NCI-H82 treated with DMSO at 0.1 percent for 48 hours (cell line): Measurements from ENCODE around the gene PLA2G4F.
A peak's percentile ranks its signal among the peaks of the same experiment; 100 is the strongest.

ENCODE experiments used
- DNase-seq: peaks from one replicate; lab custom pipeline; 2025; ENCODE audit not compliant: unreplicated experiment; lab: John Stamatoyannopoulos, UW

Gene PLA2G4F

DNA sequence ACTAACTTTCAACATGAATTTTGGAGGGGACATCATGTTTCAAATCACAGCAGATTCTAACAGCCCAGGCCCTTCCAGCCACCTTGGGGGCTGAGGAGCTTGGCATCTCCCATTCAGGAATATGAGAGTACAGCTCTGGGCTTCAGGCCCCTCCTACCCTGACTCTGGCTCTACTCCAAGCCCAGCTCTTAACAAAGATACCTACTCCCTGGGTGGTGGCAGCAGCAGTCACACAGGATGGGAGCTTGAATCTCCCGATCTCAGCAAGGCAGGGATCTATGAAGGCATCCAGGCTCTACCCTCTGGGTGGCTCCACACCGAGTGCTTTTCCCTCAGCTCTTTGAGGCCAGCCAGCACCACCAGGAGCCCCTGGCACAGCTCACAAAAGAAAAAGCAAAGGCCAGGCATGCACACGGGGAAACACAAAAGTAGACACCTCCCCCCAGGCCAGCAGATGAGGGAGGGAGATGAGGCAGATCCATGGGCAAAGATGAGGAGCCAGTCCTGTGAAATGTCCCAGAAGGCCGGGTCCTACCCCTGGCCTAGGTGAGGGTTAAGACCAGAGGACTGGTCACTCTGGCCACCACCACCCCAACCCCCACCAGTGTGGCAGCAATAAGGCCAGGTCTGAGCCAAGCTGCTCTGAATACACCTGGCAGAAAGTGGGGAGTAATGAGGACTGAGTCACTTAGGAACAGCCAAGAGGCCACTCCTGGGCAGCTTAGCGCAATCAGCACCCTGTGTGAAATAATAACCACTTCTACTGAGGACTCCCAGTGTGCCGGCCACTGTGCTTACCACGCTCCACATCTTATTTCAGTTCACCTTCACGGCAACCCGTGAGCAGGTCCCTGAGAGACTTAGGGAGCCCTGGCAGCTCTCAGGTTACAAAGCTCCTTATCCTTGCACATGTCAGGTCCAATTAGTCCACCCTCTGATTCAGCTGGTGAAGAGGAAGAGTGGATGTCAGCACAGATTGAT is 24.3 kb downstream of the PLA2G4F start:
- DNase-seq, result peak; percentile 96

DNA sequence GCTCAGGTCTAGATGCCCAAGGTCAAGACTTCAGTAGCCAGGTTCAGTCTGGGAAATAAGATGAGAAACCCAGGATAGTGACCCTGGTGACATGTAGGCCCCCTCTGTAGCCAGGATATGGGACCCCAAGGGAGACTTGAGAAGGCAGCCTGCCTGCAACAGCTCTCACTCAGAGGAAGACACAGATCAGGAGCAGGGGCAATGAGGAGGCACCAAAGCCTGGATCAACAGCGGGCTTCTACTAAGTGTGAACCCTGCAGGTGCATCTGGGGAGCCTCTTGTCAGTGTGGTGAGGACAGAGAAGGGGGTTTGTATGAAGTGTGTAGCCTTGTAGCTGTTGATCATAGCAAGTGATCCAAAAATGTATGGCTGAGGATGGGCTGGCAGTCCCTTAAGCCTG is 25.4 kb downstream of the PLA2G4F start:
- DNase-seq, result no peak

DNA sequence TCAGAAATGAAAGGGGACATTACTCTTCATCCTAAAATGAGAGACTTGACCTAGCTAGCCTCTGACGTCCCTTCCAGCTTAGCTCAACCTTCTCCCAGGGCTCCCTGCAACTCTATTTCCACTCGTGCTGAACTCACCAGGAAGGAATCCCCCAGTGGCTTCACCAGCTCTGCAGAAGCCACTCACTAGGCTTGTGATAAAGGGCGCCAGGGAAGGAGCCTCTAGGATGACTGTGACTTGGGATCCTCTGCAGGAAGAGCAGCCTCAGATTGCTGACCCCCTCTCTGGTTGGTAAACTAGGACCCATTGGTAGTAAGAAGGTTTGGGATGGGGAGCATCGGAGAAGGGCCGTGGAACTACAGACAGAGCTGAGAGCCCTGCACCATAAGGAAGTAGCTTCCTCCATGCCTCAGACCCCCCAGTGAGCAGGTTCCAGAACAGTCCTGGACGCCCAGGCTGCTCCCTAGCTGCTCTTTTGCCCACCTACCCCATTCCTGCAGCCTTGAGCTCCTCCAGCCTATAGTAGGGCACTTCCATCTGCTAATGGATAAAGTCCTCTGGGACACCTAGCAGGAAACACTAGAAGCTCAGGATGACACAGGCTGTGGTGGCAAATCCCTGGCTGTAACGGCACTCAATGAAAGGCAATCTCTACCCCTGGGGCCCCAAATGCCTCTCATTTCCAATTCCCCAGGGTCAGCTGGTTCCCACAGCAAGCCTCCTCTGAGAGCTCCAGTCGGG is 26.0 kb downstream of the PLA2G4F start:
- peak; percentile 69 for DNase-seq

DNA sequence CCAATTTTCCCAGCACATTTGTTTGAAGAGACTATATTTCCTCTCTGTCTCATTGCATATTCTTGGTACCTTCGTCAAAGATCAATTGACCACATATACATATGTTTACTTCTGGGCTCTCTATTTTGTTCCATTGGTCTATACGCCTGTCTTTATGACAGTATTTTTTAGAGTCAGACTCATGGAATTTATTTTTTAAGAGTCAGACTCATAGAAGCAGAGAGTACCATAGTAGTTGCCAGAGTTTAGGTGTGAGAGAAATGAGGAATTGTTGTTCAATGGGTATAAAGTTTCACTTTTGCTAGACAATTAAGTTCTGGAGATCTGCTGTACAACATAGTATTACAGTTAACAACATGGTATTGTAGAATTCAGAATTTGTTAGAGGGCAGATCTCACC is 27.1 kb downstream of the PLA2G4F start:
- no peak for DNase-seq

DNA sequence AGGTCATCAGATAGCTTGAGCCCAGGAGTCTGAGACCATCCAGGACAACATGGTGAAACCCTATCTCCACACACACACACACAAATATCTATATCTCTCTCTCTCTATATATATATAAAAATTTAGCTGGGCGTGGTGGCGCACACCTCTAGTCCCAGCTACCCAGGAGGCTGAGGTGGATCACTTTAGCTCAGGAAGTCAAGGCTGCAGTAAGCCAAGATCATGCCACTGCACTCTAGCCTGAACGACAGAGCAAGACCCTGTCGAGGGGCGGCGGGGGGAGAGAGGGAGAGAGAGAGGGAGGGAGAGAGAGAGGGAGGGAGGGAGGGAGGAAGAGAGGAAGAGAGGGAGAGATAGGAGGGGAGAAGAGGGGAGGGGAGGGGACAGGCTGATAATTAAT is 28.0 kb downstream of the PLA2G4F start:
- DNase-seq, result no peak

DNA sequence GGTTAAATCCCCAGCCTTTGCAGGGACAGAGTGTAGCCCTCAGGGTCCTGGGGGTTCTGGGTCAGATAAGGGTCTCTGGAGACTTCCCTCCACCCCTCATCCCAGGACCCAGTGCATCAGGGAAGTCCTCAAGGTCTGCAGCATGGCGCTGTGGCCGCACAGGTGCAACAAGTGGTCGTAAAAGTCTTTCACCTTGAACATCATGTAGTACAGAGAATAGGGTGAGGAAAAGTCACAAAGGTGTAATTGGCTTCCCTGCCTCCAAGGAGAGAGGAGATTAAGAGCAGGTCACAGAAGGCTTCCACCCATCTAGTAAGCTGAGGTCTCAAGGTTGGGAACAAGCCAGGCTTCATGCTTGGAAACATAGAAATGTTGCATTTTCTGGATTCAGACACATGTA is 32.9 kb downstream of the PLA2G4F start:
- DNase-seq, result no peak

DNA sequence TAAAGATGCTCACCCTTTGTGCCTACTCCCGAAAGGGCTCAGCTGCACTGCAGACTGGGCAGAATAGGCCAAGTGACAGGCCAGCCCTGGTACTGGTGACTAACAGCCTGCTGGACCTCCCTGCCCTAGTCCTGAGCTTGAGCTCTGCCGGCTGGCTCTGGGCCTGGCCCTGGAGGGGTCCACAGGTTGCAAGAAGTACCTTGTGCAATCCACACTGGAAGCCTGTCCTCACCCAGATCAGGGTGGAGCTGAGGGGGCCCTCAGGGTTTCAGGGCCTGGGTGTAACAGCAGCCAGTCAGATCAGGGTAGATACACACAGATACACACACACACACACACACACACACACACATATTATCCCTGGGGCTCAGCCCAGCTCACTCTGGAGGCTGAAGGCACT is 34.8 kb downstream of the PLA2G4F start:
- no peak for DNase-seq

DNA sequence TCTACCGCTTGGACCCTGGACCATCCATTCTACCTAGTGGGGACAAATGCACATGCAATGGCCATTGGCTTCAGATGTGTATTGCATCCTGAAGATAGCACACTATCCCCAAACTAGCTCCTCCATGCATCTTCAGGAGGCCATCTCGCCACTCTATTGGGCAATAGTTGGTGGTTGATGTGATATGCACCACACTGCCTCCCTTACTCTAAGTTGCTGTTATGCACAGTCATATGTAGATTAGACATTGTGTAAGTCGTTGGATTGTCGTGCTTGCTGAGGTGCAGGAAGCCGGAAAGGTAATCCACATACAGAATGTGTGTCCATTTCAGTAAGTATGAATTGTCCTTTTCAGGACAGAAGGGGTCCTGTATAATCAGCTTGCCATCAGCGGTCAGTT is 35.4 kb downstream of the PLA2G4F start:
- no peak for DNase-seq

DNA sequence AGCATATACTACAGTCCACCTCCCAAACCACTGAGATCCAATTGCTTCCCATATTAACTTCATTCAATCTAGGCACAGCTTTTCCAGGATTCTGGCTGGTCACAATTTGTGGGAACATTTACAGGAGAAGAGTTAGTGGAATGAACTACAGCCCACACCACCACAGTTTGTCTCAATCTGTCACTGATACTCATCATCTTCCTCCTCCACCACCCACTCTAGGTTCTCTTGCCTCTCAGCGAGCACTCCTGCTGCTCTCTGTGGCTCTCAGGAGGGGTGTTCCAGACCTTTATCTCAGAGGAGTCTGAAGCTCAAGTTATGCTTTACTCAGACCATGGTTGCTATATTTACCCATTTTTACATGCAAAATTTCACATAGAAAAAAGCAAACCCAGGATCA is 36.2 kb downstream of the PLA2G4F start:
- no peak for DNase-seq

DNA sequence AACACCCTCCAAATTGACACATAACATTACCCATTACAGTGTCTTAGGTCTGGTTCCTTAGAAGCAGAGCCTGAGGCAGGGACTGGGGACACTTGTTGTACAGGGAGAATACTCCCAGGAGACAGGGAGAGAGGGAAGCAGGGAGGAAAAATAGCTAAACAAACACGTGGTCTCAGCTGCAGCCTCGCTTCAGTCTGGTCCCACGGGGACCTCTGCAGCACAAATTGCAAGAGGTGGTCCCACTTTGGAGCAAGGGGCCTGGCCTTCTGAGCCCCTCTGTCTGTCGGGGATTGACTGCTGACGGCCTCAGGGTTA is 37.0 kb downstream of the PLA2G4F start:
- no peak for DNase-seq

DNA sequence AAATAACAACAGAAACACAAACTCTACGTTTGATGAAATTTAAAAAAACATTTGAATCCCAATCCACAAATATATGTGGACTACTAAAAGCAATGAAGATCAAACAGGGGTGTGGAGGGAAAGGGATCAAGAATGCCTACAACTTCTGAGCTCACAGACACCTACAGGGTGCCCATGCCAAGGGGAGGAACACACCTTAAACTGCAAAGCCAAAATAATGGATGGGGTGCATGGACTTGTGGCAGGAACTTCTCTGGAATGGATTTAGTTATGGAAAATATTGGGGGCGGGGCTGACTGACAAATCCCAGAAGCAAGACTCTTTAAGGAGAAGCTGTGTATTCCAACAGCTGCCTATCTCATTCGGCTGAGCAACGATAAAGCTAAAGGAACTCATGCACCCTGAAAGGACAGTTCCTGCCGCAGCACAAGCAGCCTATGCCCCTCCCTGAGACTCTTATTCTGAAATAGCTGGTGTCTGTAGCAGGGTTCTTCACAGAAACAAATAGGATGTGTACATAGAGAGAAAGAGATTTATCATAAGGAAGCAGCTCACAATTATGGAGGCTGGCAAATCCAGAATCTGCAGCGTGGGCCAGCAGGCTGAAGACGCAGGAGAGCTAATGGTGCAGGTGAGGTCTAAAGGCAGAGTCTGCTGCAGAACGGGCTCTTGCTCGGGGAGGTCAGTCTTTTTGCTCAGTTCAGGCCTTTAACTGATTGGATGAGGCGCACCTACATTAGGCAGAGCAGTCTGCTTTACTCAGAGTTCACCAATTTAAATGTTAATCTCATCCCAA is 37.6 kb downstream of the PLA2G4F start:
- no peak for DNase-seq

DNA sequence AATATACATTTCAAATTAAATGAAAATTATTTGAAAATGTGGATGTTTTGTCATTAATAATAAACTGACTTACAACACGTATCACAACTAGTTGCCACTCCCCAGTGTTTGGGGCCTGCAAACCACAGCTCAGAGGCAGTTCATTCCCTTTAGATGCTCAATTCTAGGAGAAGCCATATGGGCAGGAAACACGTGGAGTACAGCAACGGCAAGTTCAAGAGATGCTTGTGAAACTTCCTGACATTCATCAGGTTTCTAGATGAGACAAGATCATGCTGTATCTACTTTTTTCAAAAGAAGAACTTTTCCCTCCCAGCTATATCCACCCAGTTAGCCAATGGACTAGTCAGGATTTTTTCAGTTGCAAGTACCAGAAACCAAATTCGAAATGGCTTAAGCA is 44.5 kb downstream of the PLA2G4F start:
- DNase-seq, result no peak

DNA sequence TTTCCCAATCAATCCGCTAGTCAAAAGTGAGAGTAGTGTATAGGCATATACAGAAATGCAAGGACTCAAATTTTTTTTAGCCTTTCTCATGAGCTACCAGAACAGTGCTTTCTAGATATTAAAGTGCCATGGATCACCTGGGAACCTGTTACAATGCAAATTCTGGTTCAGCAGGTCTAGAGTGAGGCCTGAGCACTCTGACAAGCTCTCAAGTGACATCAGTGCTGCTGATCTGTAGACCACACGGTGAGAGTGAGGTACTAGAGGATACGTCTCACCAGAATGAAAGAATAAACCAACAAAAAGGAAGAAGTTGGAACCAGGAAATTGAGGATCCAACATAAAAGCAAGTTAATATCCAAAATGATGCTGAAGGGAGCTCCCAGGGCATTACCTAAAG is 46.1 kb downstream of the PLA2G4F start:
- no peak for DNase-seq

DNA sequence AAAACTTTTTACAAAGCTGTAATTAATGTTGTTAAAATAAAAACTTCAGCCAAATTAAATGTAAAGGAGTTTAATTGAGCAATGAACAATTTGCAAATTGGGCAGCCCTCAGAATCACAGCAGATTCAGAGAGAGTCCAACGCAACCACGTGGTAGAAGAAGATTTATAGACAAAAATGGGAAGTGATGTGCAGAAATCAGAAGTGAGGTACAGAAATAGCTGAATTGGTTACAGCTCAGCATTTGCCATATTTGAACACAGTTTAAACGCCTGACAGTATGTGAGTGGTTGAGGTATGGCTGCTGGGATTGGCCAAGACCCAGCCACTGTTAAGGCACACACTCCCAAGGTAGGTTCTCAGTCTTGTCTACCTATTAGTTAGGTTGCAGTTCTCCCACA is 47.6 kb downstream of the PLA2G4F start:
- DNase-seq, result no peak

DNA sequence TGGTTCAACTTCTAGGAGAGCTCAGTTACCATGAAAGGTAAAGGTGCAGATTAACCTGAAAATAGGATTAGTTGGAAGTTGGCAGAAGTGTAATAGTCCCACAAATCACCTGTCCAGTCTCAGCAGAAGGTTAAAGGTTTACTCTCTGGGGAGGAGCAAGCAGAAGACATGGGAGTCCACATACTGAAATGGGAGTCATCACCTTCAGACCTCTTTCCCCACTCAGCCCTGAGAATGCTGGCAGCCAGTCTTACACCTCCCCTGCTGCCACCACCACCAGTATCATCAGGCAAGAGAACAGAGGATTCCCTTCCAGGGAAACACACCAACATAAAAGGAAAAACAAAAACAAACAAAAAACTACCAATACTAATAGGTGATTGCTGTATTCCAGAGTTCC is 48.2 kb downstream of the PLA2G4F start:
- no peak for DNase-seq

DNA sequence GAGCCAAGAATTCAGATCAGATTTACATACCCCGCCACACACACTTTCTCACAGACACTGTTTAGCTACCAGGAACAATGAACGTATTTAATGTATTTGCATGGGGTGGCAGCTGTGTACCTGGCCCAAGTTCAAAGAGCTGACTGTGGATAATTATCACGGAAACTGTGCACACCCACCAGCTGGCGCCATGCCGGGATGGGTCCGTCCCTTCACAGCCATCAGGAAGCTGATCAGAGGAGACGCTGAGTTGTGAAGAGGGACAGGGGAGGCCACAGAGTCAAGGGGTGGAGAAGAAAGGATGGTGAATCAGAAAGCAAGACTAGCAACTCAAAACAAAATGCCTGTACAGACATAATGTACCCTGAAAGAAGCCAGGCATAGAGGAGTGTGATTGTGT is 49.0 kb downstream of the PLA2G4F start:
- no peak for DNase-seq

DNA sequence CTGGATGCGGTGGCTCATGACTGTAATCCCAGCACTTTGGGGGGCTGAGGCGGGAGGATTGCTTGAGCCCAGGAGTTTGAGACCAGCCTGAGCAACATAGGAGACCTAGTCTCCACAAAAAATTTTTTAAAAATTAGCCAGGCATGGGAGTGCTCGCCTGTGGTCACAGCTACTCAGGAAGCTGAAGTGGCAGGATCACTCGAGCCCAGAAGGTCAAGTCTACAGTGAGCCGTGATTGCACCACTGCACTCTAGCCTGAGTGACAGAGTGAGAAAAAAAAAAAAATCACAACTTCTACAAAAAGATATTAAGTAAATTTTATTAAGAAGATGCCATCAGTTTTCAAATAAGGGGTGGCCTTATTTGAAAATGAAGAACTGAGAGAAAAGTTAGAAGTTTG is 50.1 kb downstream of the PLA2G4F start:
- no peak for DNase-seq

DNA sequence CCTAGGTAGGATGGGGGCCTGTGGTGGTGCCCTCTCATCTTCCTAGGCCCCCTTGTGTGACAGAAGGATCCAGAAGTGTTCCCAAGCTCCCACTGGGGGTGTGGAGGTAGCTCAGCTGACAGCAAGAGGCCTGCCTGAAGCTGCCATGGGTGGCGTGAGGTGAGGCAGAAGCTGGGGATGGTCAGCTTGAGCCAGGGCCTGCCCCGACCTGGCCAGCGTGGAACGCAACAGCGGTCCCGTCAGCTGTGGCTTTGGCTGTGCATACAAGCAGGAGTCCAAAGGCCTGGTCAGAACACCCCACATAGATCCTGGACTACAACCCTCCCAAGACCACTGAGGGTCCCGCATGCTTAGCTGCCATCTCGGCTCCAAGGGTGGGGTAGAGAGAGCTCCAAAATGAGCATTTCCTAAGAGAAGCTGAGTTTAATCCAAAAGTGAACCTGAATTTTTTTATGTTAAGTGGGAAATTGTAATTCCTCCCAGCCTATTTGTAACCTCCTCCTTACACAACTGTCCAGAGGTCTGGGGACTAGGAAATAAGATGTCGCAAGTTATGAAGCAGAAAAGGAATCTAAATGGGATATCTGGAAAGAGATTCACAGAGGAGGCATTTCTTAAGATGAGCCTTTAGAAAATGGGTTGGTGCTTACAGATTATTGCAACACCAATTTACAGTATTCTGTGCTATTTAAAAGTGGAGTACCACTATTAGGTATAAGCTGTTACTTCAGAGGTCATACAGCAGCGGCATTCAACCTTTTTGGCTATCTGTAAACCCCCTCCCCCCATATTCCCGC is 52.1 kb downstream of the PLA2G4F start:
- DNase-seq, result no peak

DNA sequence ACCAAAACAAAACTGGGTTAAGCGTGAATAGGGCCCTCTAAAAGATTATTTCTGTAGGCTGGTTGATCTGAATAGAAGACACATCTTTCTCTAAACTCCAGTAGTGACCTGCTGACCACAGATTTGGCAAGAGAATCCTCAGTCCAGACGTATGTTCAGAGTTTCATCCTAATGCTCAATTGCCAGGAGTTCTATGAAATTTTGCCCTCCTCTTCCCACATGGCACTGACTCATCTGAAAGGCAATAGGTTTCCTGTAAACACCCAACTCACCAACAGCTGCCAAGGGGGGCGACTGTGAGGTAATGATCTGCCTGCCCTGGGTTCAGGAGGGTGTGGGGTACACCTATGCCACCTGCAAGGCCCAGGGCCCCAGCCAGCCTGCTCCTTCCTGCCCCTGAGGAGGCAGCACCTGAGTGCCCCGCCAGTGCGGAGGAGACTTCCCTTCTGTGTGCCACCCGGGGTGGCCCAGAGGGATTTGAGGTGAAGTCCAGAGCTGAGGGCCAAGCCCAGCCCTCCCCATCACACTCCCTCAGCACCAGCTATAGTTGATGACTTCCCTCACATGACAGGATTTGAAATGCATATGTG is 53.7 kb downstream of the PLA2G4F start:
- DNase-seq, result no peak

DNA sequence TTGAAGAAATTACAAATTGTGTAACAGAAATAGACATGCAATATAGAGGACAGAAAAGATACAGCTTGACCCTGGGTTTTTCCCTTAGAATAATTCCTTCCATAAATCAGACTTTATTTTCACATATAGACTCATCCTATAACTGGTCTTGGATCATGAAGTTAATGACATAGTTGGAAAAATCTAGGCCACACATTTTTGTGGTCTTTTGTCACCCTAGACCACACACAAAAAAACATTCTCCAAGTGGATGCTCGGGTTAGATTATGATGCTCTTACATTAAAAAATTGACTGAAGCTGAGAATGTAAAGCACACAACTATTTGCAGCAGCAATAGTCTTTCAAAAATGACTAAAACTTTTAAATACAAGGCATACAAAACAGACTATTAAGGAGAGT is 54.6 kb downstream of the PLA2G4F start:
- no peak for DNase-seq
